HG03103 (cell line): ENCODE data around the gene KIF9.
"Not testable (repeated sequence)": the region's sequence is repeated elsewhere in the genome, so short reads cannot be mapped to it uniquely, and the experiment has no call there.

Source experiments
- ATAC-seq: cut with Tn5 transposase; IDR thresholded peaks from one replicate; pipeline ENCODE4 v1.9.1; 2021; ENCODE audit warnings: low read depth; ENCODE audit not compliant: unreplicated experiment

Gene KIF9

GRCh38 chr3:47282424-47283192, at the start of gene KIF9, which contains the start of gene KLHL18:
KIF9 (minus strand) TSS chr3:47282799; CDS start chr3:47277374, 5,425 bp downstream.
KLHL18 (plus strand) TSS chr3:47282944; CDS start chr3:47282966, 22 bp downstream.
- ATAC-seq = peak; percentile 80

GRCh38 chr3:47324278-47324865, 41.8 kb upstream of the KIF9 start:
- no peak for ATAC-seq

GRCh38 chr3:47323431-47324277, 41.1 kb upstream of the KIF9 start:
- ATAC-seq = no peak

- ATAC-seq = no peak
Observed at GRCh38 chr3:47319956-47320355, 37.4 kb upstream of the KIF9 start.

- no peak for ATAC-seq
Observed at GRCh38 chr3:47318916-47319315, 36.3 kb upstream of the KIF9 start.

GRCh38 chr3:47316151-47316550, 33.6 kb upstream of the KIF9 start:
- ATAC-seq = not testable (repeated sequence)

GRCh38 chr3:47315069-47315647, 32.6 kb upstream of the KIF9 start:
- ATAC-seq = no peak

GRCh38 chr3:47314056-47314764, 31.6 kb upstream of the KIF9 start:
- no peak for ATAC-seq

GRCh38 chr3:47313341-47314055, 30.9 kb upstream of the KIF9 start:
- ATAC-seq = no peak

- ATAC-seq = no peak
Observed at GRCh38 chr3:47310391-47310790, 27.8 kb upstream of the KIF9 start.

GRCh38 chr3:47309231-47309630, 26.6 kb upstream of the KIF9 start:
- ATAC-seq = not testable (repeated sequence)

- no peak for ATAC-seq
Observed at GRCh38 chr3:47306022-47306421, 23.4 kb upstream of the KIF9 start.

GRCh38 chr3:47301456-47301855, 18.9 kb upstream of the KIF9 start:
- no peak for ATAC-seq

GRCh38 chr3:47299381-47300318, 17.1 kb upstream of the KIF9 start:
- ATAC-seq = no peak

GRCh38 chr3:47298439-47298838, 15.8 kb upstream of the KIF9 start:
- no peak for ATAC-seq

GRCh38 chr3:47296562-47297302, 14.1 kb upstream of the KIF9 start:
- ATAC-seq = no peak

- no peak for ATAC-seq
Observed at GRCh38 chr3:47295976-47296375, 13.4 kb upstream of the KIF9 start.

GRCh38 chr3:47295322-47295721, 12.7 kb upstream of the KIF9 start:
- no peak for ATAC-seq
